Measurements from ENCODE around the gene PAX9. TPM values are rescaled to one million over a fixed set of nuclear protein-coding genes. Genes with fewer than 3 reads are reported as not detected.
"Not testable (repeated sequence)": the region's sequence is repeated elsewhere in the genome, so short reads cannot be mapped to it uniquely, and the experiment has no call there.

PAX9 gene
- total RNA-seq, 1 donor from 2014 or later, result not detected

GRCh38 chr14:36665887-36666415 is 4.3 kb downstream of the PAX9 start:
- no peak for DNase-seq (ENCODE audit: missing footprints)
- intact Hi-C loops (cut with DNase I), result no loop called here
- ATAC-seq, result no peak

DNA sequence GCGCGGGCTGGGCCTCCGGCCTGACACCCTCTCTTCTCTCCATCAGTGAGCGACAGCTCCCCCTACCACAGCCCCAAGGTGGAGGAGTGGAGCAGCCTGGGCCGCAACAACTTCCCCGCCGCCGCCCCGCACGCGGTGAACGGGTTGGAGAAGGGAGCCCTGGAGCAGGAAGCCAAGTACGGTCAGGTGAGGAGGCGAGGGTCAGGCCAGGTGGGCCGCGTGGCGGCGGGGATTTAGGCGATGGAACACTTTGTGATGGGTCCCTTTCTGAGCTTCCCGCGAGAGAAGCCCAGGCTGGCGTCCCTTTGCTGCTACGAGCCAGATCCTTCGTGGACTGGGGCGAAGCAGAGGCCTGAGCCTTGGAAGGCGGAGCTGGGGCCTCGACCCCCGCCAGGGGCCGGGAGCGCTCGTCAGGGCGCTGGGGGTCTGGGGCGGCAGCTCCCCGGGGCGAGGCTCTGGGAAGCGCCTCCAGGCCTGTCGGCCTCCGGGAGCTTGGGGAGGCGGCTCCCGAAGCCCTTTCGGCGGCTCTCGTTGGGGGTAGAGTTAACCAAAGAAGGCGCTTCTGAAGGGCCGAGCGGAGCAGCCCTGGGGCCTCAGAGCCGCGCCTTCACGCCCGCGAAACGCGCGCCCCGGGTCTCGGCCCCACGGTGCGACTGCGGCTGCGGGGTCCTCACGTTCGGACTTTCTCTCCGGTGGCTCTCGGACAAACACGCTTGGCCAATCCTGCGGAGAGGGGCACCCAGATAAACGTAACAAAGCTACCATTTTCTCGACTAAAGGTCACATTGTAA is 5.0 kb downstream of the PAX9 start:
- ATAC-seq (no peak), DNase-seq (ENCODE audit: missing footprints) (no peak)
- intact Hi-C loops (cut with DNase I), result no loop called here

- no peak for DNase-seq (ENCODE audit: missing footprints)
- intact Hi-C loops (cut with DNase I), result no loop called here
- ATAC-seq, result no peak
These were observed 6.0 kb downstream of the PAX9 start for GRCh38 chr14:36667679-36668078.

GRCh38 chr14:36671149-36671548 is 9.5 kb downstream of the PAX9 start:
- ATAC-seq (no peak), DNase-seq (ENCODE audit: missing footprints) (no peak)
- intact Hi-C loops (cut with DNase I), result no loop called here

DNA sequence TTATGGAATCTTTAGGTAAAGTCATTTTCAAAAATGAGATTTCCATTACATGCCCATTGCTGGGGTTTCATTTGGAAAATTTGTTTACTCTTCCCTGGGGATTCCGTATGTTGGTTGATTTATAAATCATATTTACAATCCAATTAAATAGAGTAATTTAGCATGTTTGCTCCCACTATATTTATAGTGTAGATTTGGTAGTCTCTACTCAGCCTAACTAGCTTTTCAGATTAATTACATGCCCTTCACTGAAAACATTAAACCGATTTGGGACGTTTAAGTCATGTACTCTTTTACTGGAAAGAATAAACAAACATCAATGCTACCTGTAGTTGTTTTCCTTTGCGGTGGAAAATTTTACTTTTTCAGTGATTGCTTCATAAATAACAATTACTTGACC is 10.4 kb downstream of the PAX9 start:
- DNase-seq (ENCODE audit: missing footprints) (no peak), ATAC-seq (no peak)
- intact Hi-C loops (cut with DNase I), result no loop called here

GRCh38 chr14:36674659-36675058 is 13.0 kb downstream of the PAX9 start:
- intact Hi-C loops (cut with DNase I), result no loop called here
- ATAC-seq (no peak), DNase-seq (ENCODE audit: missing footprints) (no peak)

DNA sequence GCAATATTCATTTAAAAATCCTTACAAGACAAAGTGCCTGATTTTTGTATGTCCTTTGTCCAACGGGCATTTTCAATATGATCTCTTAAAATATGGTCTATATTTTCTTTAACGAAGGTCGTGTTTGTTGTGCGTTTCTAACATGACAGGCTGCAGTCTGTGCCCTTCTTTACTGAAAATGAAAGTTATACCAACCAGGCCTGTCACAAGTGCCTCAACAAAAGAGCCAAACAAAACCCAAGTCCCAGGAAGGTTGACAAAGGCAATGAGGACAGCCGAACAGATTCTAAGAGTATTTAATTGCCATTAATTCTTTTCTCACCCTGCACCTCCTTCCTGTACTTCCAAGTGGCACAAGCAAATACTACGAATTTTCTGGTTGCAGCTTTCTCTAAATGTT is 13.9 kb downstream of the PAX9 start:
- ATAC-seq, result no peak
- intact Hi-C loops (cut with DNase I), result no loop called here
- no peak for DNase-seq (ENCODE audit: missing footprints)

GRCh38 chr14:36676236-36676635 is 14.6 kb downstream of the PAX9 start:
- intact Hi-C loops (cut with DNase I), result no loop called here
- no peak for ATAC-seq
- DNase-seq (ENCODE audit: missing footprints), result no peak

DNA sequence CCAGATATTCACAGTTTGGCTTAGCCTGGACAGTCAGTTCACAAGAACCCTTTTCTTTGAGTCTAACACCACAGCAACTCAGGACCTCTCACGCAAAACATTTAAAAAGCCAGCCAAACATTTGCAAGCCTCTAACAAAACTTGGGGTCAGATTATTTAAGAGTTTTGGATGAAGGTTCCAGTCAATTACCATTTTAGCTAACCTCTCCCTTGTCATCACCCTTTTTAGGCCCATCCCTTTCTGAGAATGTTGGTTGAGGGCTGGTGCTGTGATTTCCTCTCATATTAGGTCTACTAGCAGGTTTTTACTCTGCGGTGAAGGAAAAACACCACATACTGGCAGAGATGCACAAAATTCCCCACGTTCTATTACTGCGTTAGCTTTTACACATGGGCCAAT is 20.7 kb downstream of the PAX9 start:
- intact Hi-C loops (cut with DNase I), result no loop called here
- no peak for DNase-seq (ENCODE audit: missing footprints)
- ATAC-seq, result no peak

GRCh38 chr14:36683083-36683724 is 21.5 kb downstream of the PAX9 start:
- ATAC-seq, result no peak
- intact Hi-C loops (cut with DNase I), result no loop called here

GRCh38 chr14:36684946-36685345 is 23.3 kb downstream of the PAX9 start:
- no peak for ATAC-seq
- no peak for DNase-seq (ENCODE audit: missing footprints)
- intact Hi-C loops (cut with DNase I), result no loop called here

More at GRCh38 chr14:36683083-36683724, 21.5 kb downstream of the PAX9 start:
- no peak for DNase-seq (ENCODE audit: missing footprints)

DNA sequence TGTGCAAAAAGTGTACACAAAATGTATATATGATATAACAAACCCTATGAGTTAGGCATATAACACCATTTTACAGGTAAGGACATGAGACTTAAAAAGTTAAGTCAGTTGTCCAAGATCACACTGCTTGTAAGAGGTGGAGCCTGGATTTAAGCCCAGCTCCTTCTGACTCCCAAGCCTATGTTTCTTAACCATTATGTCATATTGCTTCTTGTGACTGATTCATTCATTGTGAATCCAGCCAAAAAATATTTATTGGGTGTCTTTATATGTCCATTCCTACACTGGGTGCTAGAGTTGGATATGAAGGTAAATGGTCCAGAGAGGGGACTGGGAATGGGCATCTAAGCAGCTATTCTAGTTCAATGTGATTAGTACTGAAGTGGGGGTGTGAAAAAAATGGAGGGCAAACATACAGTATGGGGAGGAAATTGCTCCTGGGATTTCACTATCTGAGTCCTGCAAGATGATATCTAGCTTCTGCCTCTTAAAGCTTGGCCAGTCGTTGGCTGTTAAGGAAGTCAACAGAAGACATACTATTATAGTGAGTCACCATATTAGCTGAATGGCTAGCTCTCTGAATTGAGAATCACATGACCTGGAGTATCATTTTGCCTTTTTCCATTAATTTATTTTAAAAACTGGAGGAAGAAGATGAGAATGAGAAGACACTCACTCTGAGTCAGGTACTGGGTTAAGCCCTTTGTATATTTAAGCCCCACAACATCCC is 28.8 kb downstream of the PAX9 start:
- ATAC-seq, result no peak
- no peak for DNase-seq (ENCODE audit: missing footprints)
- intact Hi-C loops (cut with DNase I), result no loop called here

DNA sequence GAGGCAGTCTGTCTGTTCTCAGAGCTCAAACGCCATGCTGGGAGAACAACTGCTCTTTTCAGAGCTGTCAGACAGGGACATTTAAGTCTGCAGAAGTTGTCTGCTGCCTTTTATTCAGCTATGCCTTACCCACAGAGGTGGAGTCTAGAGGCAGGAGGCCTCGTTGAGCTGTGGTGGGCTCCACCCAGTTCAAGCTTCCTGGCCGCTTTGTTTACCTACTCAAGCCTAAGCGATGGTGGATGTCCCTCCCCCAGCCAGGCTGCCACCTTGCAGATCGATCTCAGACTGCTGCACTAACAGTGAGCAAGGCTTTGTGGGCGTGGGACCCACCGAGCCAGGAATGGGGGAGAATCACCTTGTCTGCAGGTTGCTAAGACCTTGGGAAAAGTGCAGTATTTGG is 37.8 kb downstream of the PAX9 start:
- intact Hi-C loops (cut with DNase I); DNase-seq (ENCODE audit: missing footprints); ATAC-seq: not testable (repeated sequence)

- DNase-seq (ENCODE audit: missing footprints), result no peak
- intact Hi-C loops (cut with DNase I), result no loop called here
These were observed 39.0 kb downstream of the PAX9 start for GRCh38 chr14:36700651-36701050.

DNA sequence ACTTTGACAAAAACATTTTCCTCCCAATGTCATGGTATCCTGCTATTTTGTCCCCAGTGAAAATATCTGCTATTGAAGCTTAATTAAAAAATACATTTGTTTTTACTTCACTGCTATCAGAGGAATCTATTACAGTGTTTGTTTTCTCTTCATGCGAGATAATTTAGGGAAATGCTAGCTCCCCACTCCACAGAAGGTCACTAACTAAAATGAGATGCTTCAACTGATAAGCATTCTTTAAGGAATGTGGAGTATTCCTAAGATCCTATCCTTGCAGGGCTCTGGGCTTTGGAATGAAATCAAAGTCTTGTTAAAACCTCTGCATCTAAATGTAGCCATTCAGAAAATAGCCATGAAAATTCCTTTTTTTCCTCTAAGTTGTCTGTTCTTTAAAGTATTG is 39.5 kb downstream of the PAX9 start:
- ATAC-seq (no peak), DNase-seq (ENCODE audit: missing footprints) (no peak)
- intact Hi-C loops (cut with DNase I), result no loop called here

More at GRCh38 chr14:36700651-36701050, 39.0 kb downstream of the PAX9 start:
- ATAC-seq, result no peak

DNA sequence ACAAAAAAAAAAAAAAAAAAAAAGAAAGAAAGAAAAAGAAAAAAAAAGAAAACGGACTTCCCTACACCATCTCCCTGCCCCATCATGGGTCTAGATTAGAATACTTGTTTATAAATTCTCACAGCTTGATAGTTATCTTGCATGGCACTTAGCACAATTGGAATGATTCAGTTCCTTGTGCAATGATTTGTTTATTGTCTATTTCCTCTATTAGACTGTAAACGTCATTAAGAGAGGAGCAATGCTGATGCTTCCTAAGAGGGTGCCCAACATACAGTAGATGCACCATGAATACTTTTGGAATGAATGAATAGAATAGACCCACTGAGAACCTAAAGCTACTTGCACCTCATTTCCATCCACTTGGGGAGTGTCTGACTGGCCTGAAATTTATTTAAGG is 40.8 kb downstream of the PAX9 start:
- DNase-seq (ENCODE audit: missing footprints), result no peak
- ATAC-seq, result no peak
- intact Hi-C loops (cut with DNase I), result no loop called here

DNA sequence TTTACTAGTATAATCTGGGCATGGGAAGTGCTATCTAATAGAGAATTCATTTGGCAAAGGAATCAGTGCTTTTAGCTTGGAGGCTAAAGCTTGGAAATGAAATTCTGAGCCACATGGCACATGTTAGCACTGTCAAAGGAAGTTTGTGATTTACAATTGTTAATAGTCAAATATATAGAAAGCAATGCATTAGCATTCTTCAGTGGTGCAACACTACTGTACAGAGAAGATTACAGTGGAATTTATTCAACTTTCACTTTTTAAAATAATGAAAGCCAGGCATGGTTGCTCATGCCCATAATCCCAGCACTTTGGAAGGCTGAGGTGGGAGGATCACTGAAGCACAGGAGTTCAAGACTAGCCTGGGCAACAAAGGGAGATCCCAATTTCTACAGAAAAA is 45.9 kb downstream of the PAX9 start:
- intact Hi-C loops (cut with DNase I), result no loop called here
- DNase-seq (ENCODE audit: missing footprints), result no peak
- ATAC-seq, result no peak

- no peak for DNase-seq (ENCODE audit: missing footprints)
- no peak for ATAC-seq
- intact Hi-C loops (cut with DNase I), result no loop called here
These were observed 52.5 kb downstream of the PAX9 start for GRCh38 chr14:36713960-36714703.

GRCh38 chr14:36716614-36717184 is 55.0 kb downstream of the PAX9 start:
- no peak for ATAC-seq
- DNase-seq (ENCODE audit: missing footprints), result no peak
- intact Hi-C loops (cut with DNase I), result no loop called here

Measured in Right ventricle myocardium inferior (tissue), 1 donor.